ENCODE results near the gene IPO4.

The IPO4 gene, protein sequence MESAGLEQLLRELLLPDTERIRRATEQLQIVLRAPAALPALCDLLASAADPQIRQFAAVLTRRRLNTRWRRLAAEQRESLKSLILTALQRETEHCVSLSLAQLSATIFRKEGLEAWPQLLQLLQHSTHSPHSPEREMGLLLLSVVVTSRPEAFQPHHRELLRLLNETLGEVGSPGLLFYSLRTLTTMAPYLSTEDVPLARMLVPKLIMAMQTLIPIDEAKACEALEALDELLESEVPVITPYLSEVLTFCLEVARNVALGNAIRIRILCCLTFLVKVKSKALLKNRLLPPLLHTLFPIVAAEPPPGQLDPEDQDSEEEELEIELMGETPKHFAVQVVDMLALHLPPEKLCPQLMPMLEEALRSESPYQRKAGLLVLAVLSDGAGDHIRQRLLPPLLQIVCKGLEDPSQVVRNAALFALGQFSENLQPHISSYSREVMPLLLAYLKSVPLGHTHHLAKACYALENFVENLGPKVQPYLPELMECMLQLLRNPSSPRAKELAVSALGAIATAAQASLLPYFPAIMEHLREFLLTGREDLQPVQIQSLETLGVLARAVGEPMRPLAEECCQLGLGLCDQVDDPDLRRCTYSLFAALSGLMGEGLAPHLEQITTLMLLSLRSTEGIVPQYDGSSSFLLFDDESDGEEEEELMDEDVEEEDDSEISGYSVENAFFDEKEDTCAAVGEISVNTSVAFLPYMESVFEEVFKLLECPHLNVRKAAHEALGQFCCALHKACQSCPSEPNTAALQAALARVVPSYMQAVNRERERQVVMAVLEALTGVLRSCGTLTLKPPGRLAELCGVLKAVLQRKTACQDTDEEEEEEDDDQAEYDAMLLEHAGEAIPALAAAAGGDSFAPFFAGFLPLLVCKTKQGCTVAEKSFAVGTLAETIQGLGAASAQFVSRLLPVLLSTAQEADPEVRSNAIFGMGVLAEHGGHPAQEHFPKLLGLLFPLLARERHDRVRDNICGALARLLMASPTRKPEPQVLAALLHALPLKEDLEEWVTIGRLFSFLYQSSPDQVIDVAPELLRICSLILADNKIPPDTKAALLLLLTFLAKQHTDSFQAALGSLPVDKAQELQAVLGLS

DNA sequence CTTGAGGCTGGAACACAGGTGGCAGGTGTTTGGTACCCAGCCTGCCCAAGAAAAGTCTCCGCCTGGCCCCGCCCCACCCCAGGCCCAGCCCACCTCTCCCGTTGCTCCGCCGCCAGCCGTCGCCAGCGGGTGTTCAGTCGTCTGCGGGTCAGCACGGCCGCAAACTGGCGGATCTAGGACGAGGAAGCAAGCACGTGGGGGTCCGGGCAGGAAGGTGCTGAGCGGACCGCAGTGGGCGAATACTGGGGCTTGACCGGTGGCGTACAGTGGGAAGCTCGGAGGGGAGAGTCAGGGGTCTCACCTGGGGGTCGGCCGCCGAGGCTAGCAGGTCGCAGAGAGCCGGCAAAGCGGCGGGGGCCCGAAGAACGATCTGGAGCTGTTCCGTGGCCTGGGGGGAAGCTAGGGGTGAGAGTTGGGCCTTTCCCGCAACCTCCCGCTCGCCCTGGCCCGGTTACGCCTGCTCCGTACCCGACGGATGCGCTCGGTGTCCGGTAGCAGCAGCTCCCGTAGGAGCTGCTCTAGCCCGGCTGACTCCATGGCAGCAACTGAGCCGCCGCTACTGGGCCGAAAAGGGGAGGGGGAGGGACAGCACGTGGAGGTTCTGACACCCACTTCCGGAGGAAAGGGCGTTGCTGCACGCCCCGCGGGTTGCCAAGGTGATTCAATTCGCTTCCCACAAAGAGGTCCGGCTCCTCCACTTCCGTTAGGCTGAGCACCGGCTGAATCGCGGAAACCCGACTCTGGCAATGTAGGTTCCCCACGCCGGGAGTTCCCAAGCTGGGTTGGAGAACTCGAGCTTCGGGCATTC is at the start of gene IPO4:
IPO4 (minus strand) TSS at position 566 of the 808 bp plus-strand sequence; CDS start at position 537, 29 bp downstream.
- Histone ChIP-seq H3K9me3 (no peaks in the 10 kb centered on the region), H3K4me1 (ENCODE audit: control insufficient read depth in 1 of 2, insufficient read depth in 1 of 2, low read depth in 1 of 2, low read length in 1 of 2) (peaks cover 15 to 16% of the 10 kb centered on the region in 2 experiments), H3K27me3 (no peaks in the 10 kb centered on the region), H3K4me3 (ENCODE audit: low read depth in 1 of 2, low read length in 1 of 2) (peak within 1 kb of the TSS; percentile 70 to 74), H3K27ac (peak within 1 kb of the TSS; percentile 72), H3K36me3 (peaks cover 45% of the 10 kb centered on the region)
- TF ChIP-seq, protein P1, sequence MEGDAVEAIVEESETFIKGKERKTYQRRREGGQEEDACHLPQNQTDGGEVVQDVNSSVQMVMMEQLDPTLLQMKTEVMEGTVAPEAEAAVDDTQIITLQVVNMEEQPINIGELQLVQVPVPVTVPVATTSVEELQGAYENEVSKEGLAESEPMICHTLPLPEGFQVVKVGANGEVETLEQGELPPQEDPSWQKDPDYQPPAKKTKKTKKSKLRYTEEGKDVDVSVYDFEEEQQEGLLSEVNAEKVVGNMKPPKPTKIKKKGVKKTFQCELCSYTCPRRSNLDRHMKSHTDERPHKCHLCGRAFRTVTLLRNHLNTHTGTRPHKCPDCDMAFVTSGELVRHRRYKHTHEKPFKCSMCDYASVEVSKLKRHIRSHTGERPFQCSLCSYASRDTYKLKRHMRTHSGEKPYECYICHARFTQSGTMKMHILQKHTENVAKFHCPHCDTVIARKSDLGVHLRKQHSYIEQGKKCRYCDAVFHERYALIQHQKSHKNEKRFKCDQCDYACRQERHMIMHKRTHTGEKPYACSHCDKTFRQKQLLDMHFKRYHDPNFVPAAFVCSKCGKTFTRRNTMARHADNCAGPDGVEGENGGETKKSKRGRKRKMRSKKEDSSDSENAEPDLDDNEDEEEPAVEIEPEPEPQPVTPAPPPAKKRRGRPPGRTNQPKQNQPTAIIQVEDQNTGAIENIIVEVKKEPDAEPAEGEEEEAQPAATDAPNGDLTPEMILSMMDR (IDR thresholded peaks at IDR 0.05) = no peak

DNA sequence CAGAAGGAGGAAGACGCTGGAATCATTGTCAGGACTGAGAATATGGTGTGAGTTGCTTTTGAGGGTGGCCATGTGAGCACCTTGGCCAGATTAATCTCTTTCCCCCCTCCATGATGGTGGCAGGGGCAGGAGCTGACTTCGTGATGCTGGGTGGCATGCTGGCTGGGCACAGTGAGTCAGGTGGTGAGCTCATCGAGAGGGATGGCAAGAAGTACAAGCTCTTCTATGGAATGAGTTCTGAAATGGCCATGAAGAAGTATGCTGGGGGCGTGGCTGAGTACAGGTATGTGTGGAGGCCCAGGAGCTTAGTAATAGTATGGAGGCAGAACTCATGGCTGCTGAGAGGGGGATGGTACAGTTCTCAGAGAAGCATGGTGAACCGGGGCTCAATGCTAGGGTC is 49.5 kb upstream of the IPO4 start:
- H3K9me3 ChIP-seq = no peaks in the 10 kb centered on the region
- no peaks in the 10 kb centered on the region for H3K27me3 ChIP-seq
- peaks cover 73% of the 10 kb centered on the region for H3K36me3 ChIP-seq
- peaks cover 56 to 64% of the 10 kb centered on the region in 2 experiments for H3K4me1 ChIP-seq (ENCODE audit: control insufficient read depth in 1 of 2, insufficient read depth in 1 of 2, low read depth in 1 of 2, low read length in 1 of 2)
- peak overlapping the region; percentile 100 for H3K27ac ChIP-seq
- TF ChIP-seq, protein P1 (IDR thresholded peaks at IDR 0.05) = no peak
- H3K4me3 ChIP-seq (ENCODE audit: low read depth in 1 of 2, low read length in 1 of 2) = no peak overlapping the region

DNA sequence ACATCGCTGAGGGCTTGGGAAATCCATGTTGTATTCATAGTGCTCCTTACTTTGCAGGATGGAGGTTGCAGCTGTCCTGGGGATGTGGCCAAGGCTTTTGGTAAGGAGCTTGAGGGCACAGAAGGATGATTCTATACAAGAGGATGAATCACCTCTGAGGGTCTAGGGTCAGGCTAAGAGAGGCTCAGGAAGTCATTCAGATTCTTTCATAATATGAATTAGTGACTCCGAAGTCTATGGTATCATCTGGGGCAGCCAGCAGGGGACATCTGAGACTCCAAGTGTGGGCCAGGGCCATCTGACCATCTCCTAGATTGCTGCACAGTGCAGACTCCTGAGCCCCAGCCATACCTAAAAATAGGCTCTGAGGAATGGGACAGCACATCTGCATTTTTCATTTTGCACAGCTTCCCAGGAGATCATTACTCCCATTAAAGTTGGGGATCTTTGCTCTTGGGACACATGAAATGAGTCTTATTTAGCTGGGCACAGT is 48.9 kb upstream of the IPO4 start:
- TF ChIP-seq, protein P1 (IDR thresholded peaks at IDR 0.05) = no peak
- Histone ChIP-seq H3K4me1 (ENCODE audit: control insufficient read depth in 1 of 2, insufficient read depth in 1 of 2, low read depth in 1 of 2, low read length in 1 of 2) (peaks cover 60 to 65% of the 10 kb centered on the region in 2 experiments), H3K27ac (peak overlapping the region; percentile 100)

DNA sequence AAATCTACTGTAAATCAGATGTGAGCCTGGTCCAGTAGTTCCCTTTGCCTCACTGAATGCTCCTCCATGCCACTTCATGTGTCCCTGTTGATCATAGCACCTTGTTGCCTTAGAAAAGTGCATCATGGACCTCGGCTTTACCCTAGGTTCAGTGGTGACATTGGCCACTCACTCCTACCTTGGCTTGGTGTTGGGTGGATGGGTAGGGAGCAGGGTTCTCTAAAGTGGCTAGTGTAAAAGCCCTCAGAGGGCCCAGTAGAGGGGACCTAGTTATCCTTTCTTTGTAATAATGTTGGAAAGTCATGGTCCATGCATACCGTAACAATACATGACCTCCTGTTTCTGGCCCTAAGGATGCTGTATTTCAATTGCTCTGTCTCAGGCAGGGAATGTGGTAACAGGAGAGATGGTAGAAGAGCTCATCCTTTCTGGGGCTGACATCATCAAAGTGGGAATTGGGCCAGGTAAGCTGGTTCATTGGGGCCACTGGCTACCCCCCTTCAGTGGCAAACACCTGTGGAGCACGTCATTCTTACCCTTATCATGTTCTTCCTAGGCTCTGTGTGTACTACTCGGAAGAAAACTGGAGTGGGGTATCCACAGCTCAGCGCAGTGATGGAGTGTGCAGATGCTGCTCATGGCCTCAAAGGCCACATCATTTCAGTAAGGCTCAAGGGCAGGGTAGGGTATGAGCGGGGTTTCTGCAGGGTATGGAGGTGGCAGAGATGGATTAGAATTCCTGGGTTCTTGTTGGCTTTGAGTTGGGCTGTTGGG is 48.3 kb upstream of the IPO4 start:
- TF ChIP-seq, protein P1 (IDR thresholded peaks at IDR 0.05) = no peak
- H3K27ac ChIP-seq = peak overlapping the region; percentile 41
- peaks cover 73% of the 10 kb centered on the region for H3K36me3 ChIP-seq
- no peaks in the 10 kb centered on the region for H3K27me3 ChIP-seq
- H3K9me3 ChIP-seq = no peaks in the 10 kb centered on the region
- H3K4me3 ChIP-seq (ENCODE audit: low read depth in 1 of 2, low read length in 1 of 2) = no peak overlapping the region
- H3K4me1 ChIP-seq (ENCODE audit: control insufficient read depth in 1 of 2, insufficient read depth in 1 of 2, low read depth in 1 of 2, low read length in 1 of 2) = peaks cover 60 to 66% of the 10 kb centered on the region in 2 experiments

More for the DNA sequence above, 48.9 kb upstream of the IPO4 start:
- Histone ChIP-seq H3K4me3 (ENCODE audit: low read depth in 1 of 2, low read length in 1 of 2) (no peak overlapping the region), H3K36me3 (peaks cover 73% of the 10 kb centered on the region), H3K27me3 (no peaks in the 10 kb centered on the region), H3K9me3 (no peaks in the 10 kb centered on the region)
